Myocyte (in vitro differentiated cells): ENCODE measurements around the gene TAAR2. TPM values are rescaled to one million over a fixed set of nuclear protein-coding genes. Genes with fewer than 3 reads are reported as not detected.

Experiments
- total RNA-seq: library from RNA; depleted of rRNA; stranded (reverse); fragments of >200 nt; gene quantifications from 2 replicates; pipeline ENCODE4 v1.2.3, GENCODE V29; 2014

The TAAR2 gene
- total RNA-seq, 1 donor from 2014 or later = not detected

Other genes starting within 250 kb of the TAAR2 start
- gene MOXD1, start 222.8 kb downstream of the TAAR2 start, total RNA-seq = 4.5 and 6.5 TPM in 2 replicates
- 27.3 and 28.3 TPM in 2 replicates for gene STX7, start 111.2 kb downstream of the TAAR2 start, total RNA-seq
- not detected in 2 replicates for gene TAAR9, start 86.0 kb downstream of the TAAR2 start, total RNA-seq
- not detected in 2 replicates for gene TAAR8, start 71.6 kb downstream of the TAAR2 start, total RNA-seq
- gene TAAR6, start 54.0 kb downstream of the TAAR2 start, total RNA-seq = not detected in 2 replicates
- not detected in 2 replicates for gene TAAR5, start 34.5 kb downstream of the TAAR2 start, total RNA-seq
- gene TAAR1, start 34.9 kb upstream of the TAAR2 start, total RNA-seq = not detected in 2 replicates
- 2.7 TPM in 2 replicates for gene VNN1, start 89.8 kb upstream of the TAAR2 start, total RNA-seq
- 0.16 TPM in 1 of 2 replicates, not detected in the other for gene VNN2, start 133.6 kb upstream of the TAAR2 start, total RNA-seq
- 3.0 and 3.4 TPM in 2 replicates for gene SLC18B1, start 174.4 kb upstream of the TAAR2 start, total RNA-seq
- gene RPS12, start 190.3 kb upstream of the TAAR2 start, total RNA-seq = 998 and 1,026 TPM in 2 replicates